Hematopoietic multipotent progenitor cell treated with erythropoietin and hydrocortisone succinate and interleukin-3 and kit ligand, for 15 days (in vitro differentiated cells): Measurements from ENCODE around the gene MMP14.
"Not testable (repeated sequence)": the region's sequence is repeated elsewhere in the genome, so short reads cannot be mapped to it uniquely, and the experiment has no call there.

ENCODE experiments used
- DNase-seq: peaks from one replicate; pipeline ENCODE4 v3.0.0-alpha.2; 2015; ENCODE audit warnings: low spot score

Gene MMP14

GRCh38 chr14:22814941-22815713 is 21.3 kb upstream of the MMP14 start, which contains the start of gene SLC7A7:
SLC7A7 (minus strand) TSS chr14:22815435; CDS start chr14:22813398, 2,037 bp downstream.
- no peak for DNase-seq

DNA sequence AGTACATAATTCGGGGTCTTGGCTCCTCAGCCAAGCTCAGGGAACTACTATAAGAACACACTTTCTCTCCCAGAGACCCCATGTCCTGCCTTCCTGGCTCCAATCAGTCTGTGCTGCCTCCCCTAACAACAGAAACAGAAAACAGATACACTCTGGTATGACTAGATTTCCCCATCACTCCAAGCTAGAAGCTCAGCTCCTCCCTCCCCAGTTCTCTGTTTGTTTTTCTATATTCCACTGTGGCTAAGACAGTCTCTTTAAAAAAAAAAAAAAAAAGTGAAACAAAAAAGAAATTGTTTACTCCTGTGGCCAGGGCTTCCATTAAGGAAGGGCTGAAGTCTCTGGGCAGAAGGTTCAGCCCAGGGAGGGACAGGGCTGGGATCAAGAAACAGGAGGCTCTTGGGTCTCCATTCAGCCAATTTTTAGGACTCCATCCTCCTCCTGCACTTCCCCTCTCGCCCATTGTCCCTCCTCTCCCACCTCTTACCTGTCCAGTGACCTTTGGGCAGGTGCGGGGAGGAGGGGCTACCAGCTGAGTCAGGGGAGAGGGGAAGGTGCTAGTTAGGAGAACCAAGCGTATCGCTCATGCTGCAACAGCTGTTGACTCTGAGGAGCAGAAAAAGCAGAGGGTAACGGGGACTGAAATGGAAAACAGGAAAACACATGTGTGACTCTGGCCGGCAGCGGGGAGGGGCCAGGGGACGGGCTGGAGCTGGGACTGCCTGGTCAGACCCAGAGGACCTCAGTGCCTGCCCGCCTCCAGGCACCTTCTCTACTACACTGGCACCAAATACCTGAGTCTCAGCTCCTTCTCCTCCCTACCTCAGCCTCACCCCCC is 17.0 kb upstream of the MMP14 start:
- DNase-seq: no peak

GRCh38 chr14:22820731-22821130 is 15.7 kb upstream of the MMP14 start:
- DNase-seq: no peak

DNA sequence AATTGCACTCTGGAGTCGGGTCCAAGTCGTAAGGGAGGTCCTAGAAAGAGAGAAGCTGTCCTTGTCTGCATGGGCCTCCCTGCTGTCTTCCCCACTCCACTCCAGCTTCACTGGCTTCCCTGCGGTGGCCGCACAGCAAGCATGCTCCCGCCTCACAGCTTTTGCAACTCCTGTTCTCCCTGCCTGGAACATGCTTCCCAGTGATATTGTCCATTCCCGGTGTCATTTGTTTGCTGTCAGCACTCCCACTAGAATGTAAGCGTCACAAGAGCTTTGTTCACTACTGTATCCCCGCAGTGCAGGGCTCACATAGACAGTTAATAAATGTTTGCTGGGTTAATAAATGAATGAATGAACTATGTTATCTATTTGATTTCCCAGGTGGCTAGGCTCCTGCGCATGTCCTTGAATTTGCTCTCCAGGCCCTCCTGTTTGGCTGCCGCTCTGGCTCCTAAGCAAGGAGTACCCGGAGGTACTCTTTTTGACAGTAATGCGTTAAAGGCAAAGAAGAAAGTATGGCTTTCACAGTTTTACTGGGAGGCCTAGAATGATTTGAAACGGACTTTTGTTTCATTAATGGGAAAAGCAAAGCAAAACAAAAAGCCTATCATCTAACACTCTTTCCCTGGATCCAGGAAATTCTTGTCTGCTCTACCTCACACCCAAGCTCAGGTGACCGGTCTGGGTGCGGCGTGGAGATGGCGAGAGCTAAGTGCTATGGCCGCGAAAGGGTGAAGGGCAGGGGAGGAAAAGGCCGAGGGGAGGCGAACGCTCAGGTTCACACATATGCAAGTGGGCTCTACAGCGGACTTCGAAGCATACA is 15.0 kb upstream of the MMP14 start:
- DNase-seq: no peak

GRCh38 chr14:22822016-22822570 is 14.3 kb upstream of the MMP14 start:
- DNase-seq: no peak

DNA sequence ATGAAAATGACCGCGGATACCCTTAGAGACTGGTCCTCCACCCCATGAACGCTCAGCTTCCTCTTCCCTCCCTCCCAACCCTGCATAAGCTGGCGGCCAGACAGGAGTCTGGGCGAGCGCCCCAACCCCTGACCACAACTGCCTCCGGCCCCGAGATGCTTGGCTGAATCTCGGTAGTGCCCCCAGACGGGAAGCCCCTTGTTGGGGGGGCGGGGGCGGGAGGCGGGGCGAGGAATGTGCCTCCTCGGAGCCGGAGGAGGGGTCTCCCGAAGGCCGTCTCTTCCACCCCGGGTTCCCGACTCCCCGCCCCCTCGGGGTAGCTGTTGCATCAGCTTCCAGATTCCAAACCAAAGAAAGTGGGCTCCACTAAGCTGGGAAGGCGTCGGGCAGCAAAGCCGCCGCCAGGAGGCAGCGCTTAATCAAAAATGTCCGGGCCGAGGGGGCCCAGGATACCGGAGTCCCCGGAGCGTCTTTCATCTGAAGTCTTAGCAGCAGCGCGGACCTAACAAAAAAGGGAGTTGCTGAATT is 13.8 kb upstream of the MMP14 start:
- DNase-seq: peak; percentile 65

- no peak for DNase-seq
Observed at GRCh38 chr14:22824711-22825359, 11.6 kb upstream of the MMP14 start.

- DNase-seq: not testable (repeated sequence)
Observed at GRCh38 chr14:22829076-22829660, 7.2 kb upstream of the MMP14 start.

DNA sequence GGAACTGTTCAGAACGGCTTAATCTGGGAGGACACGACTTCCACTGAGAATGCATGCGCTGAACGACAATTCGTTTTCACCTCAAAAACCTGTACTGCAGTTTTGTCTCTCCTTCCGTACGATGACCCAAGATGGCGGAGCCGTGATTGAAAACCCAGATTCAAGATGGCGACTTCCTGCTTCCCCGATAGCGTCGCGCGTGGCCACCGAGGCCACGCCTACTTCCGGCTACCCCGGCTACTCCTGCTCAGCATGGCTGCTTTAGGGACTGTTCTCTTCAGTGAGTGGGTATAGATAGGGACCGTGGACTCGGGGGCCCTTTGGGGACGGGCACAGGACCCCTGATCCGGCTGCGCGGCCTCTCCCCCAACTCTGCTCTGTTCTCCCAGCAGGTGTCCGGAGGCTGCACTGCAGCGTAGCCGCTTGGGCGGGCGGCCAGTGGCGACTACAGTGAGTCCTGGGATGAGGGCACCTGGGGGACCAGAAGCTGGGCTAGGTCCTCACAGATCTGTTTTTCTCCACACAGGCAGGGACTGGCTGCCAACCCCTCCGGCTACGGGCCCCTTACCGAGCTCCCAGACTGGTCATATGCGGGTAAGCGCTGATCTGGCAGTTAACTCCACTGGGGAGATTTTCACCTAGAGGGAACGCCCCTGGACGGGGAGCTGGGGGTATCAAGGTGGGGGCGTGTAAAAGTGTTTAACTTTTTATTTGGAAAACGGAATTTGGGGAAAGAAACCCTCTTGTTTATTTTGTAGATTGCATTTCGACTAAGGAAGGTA is 6.5 kb upstream of the MMP14 start, which contains the start of gene MRPL52:
TSS of gene MRPL52 (plus strand) at position 227 of the 782 bp plus-strand sequence. CDS start at position 253, 26 bp downstream.
- peak; percentile 91 for DNase-seq

GRCh38 chr14:22830443-22831010 is 5.9 kb upstream of the MMP14 start:
- no peak for DNase-seq

GRCh38 chr14:22835505-22835904 is 880 bp upstream of the MMP14 start:
- DNase-seq: no peak

DNA sequence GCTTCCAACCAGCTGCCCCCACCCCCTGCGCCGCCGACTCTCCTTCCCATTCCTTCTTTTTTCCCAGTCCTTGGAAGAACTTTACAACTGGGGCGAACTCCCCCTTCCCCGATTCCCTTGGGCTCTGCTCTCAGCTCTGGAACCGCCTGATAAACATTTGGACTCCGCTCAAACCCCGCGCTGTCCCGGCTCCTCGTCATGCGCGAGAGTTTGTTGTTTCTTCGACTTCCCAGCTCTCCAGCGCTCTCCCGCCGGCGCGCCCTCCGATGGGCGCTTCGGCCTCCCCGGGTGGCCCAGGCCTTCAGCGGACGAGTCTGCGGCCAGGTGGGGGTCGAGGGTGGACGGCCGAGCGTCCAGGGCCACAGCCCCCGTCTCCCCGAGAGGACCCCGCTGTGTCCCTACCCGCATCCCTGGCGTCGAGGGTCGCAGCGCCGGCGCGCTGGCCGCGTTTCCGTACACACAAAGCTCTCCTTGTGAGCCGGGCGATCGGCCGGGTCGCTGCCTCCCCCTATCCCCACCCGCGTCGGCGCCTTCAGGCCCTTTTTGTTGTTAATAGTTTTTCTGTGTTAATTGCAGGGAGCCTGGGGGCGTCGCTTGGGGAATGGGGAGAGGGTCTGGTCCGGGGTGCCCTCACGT is 847 bp downstream of the MMP14 start:
- DNase-seq: peak; percentile 49

DNA sequence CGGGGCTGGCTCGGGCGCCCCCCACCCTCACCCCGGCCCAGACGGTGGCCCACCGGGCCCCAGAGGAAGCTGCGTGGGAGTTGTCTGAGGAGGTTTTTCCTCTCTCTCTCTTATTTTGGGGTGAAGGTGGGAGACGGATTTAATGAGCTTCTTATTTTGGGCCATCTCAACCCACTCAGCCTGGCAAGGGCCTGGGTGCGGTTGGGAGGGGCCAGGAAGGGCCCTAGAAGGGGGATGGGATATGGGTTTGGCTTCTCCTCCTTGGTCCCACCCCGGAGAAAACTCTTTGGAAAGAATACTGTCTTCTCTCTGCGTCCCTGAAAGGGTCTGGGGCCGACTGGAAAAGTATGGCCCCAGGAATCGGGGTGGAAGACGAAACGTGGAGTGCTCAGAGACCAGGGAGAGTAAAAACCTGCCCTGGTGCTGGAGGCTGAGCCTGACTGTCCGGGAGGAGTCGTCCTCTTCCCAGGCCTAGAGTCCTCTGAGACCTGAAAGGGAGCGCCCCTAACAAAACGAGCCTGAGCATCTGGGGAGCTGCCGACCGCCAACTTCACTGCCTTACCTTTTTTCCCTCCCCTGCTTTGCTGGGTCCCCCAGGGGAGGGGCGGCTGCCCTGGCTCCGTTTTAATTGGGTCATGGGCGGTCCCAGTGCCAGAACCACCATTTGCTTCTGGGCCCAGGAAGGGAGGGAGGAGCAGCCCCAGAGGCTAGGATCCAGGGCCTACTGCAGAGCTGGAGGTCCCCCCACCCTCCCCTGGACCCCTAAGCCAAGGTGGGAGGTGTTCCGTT is 1.6 kb downstream of the MMP14 start:
- DNase-seq: no peak

DNA sequence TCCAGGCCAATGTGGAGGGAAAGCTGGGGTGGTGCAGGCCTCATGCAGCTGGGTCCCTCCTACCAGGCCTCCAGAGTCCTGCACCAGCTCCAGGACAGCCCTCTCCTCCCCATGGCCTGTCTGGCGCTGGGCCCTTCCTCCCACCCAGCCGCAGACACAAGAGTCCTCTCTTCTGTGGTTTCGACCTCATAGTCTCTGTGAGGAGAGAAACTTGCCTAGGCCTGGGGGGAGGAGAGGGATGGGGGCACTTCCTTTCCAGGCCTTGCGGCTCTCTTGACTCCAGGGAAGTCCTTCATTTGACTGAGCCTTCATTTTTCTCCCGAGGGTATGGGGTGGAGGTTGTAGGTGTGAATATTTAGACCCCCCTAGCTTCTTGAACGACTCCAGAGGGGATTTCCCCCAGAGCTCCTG is 2.3 kb downstream of the MMP14 start:
- no peak for DNase-seq

DNA sequence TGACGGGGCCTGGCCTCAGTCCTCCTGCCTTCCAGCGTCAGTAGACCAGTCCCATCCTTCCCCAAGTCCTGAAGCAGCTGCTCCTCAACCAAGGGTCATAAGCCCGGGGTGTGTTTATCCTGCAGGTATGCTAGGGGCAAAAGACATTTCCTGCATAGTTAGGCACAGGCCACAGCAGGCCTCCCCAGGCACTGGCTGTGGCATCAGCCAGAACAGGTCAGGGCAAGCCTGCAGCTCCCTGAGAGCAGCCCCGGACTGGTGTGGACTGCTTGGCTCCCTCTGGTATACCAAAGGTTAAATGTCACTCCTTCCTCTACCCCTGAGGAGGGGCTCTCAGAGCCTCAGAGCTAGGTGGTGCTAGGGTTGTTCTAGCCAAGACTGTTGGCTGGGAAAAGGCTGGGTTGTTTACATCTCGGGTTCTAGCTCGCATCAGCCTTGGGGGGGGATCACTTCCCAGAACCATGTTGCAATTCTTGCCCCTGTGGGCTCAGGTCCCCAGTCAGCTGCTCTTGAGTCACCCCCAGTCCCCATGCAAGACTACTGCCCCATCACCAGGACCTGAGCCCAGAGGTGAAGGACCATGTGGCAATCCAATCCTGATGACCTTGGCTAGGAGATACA is 2.9 kb downstream of the MMP14 start:
- DNase-seq: no peak

DNA sequence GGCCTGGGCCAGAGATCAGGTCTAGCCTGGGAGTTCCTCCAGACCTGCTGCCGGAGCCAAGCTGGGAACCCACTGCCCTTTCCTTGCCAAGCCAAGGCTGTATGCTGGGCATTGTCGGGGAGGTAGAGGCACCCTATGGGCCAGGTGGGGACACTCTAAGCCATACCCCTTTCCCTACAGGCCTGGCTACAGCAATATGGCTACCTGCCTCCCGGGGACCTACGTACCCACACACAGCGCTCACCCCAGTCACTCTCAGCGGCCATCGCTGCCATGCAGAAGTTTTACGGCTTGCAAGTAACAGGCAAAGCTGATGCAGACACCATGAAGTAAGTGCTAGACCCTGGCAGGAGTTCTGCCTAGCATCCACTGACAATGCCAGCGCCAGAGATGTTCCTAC is 4.9 kb downstream of the MMP14 start:
- no peak for DNase-seq

- no peak for DNase-seq
Observed at GRCh38 chr14:22841769-22842168, 5.4 kb downstream of the MMP14 start.
